ENCODE results near the gene RTL10. TPM values are rescaled to one million over a fixed set of nuclear protein-coding genes. Genes with fewer than 3 reads are reported as not detected.

The RTL10 gene
- total and polyA plus RNA-seq, 2 donors from 2014 or later = 8.8 to 16.7 TPM

GRCh38 chr22:19871023-19871844, 16.6 kb upstream of the RTL10 start:
- no peaks in the 10 kb centered on the region for H3K4me1 ChIP-seq (ENCODE audit: control insufficient read depth in 2 of 3, insufficient read depth in 2 of 3, low read depth in 1 of 3, low read length in 3 of 3)
- no peak overlapping the region for H3K27ac ChIP-seq (ENCODE audit: low read depth in 2 of 2, low read length in 2 of 2)
- no peak overlapping the region for H3K9ac ChIP-seq (ENCODE audit: low read length in 3 of 3)
- H3K36me3 ChIP-seq (ENCODE audit: control insufficient read depth in 2 of 3, insufficient read depth in 3 of 3, low read length in 3 of 3) = no peaks in the 10 kb centered on the region
- H3K27me3 ChIP-seq (ENCODE audit: control insufficient read depth, insufficient read depth, low read length) = no peaks in the 10 kb centered on the region
- H3K9me3 ChIP-seq (ENCODE audit: control insufficient read depth in 2 of 3, insufficient read depth in 1 of 3, low read length in 3 of 3) = no peaks in the 10 kb centered on the region
- no peak for FAIRE-seq
- H3K4me3 ChIP-seq (ENCODE audit: low read length in 3 of 3) = no peak overlapping the region
- intact Hi-C loops (cut with DNase I) = no loop called here
- peak in 3 of 5 donors; percentile 8 to 64 (median 34) for DNase-seq
- no peak for TF ChIP-seq CTCF (IDR thresholded peaks at IDR 0.05; ENCODE audit: borderline replicate concordance, extremely low read depth, insufficient read depth)

GRCh38 chr22:19870153-19871022, 15.7 kb upstream of the RTL10 start:
- DNase-seq (peak in 3 of 5 donors; percentile 8 to 62 (median 41)), FAIRE-seq (no peak)
- intact Hi-C loops (cut with DNase I) = no loop called here
- H3K9ac ChIP-seq (ENCODE audit: low read length in 3 of 3) = no peak overlapping the region
- no peaks in the 10 kb centered on the region for H3K36me3 ChIP-seq (ENCODE audit: control insufficient read depth in 2 of 3, insufficient read depth in 3 of 3, low read length in 3 of 3)
- H3K9me3 ChIP-seq (ENCODE audit: control insufficient read depth in 2 of 3, insufficient read depth in 1 of 3, low read length in 3 of 3) = no peaks in the 10 kb centered on the region
- H3K4me1 ChIP-seq (ENCODE audit: control insufficient read depth in 2 of 3, insufficient read depth in 2 of 3, low read depth in 1 of 3, low read length in 3 of 3) = no peaks in the 10 kb centered on the region
- H3K27ac ChIP-seq (ENCODE audit: low read depth in 2 of 2, low read length in 2 of 2) = no peak overlapping the region
- no peak overlapping the region for H3K4me3 ChIP-seq (ENCODE audit: low read length in 3 of 3)
- no peaks in the 10 kb centered on the region for H3K27me3 ChIP-seq (ENCODE audit: control insufficient read depth, insufficient read depth, low read length)
- no peak for TF ChIP-seq CTCF (IDR thresholded peaks at IDR 0.05; ENCODE audit: borderline replicate concordance, extremely low read depth, insufficient read depth)

GRCh38 chr22:19869497-19870152, 15.0 kb upstream of the RTL10 start:
- no peak overlapping the region for H3K9ac ChIP-seq (ENCODE audit: low read length in 3 of 3)
- DNase-seq (peak in 2 of 5 donors; percentile 8 to 45), FAIRE-seq (no peak)

More at GRCh38 chr22:19869497-19870152, 15.0 kb upstream of the RTL10 start:
- H3K4me3 ChIP-seq (ENCODE audit: low read length in 3 of 3) = no peak overlapping the region
- no peaks in the 10 kb centered on the region for H3K27me3 ChIP-seq (ENCODE audit: control insufficient read depth, insufficient read depth, low read length)
- H3K4me1 ChIP-seq (ENCODE audit: control insufficient read depth in 2 of 3, insufficient read depth in 2 of 3, low read depth in 1 of 3, low read length in 3 of 3) = no peaks in the 10 kb centered on the region
- no peak overlapping the region for H3K27ac ChIP-seq (ENCODE audit: low read depth in 2 of 2, low read length in 2 of 2)
- no peaks in the 10 kb centered on the region for H3K36me3 ChIP-seq (ENCODE audit: control insufficient read depth in 2 of 3, insufficient read depth in 3 of 3, low read length in 3 of 3)
- intact Hi-C loops (cut with DNase I) = no loop called here
- TF ChIP-seq CTCF (IDR thresholded peaks at IDR 0.05; ENCODE audit: borderline replicate concordance, extremely low read depth, insufficient read depth) = no peak
- H3K9me3 ChIP-seq (ENCODE audit: control insufficient read depth in 2 of 3, insufficient read depth in 1 of 3, low read length in 3 of 3) = no peaks in the 10 kb centered on the region
